HG03175 (cell line): Measurements from ENCODE around the gene STAMBP.

Source experiments
- ATAC-seq: cut with Tn5 transposase; IDR thresholded peaks from one replicate; pipeline ENCODE4 v1.9.1; 2021; ENCODE audit warnings: mild to moderate bottlenecking, moderate library complexity; ENCODE audit not compliant: unreplicated experiment

STAMBP gene

GRCh38 chr2:73922681-73923080 is 93.9 kb downstream of the STAMBP start:
- no peak for ATAC-seq
